Measurements from ENCODE around the gene RPL22.

RPL22 gene

GRCh38 chr1:6136516-6137220 lies 62.7 kb downstream of the RPL22 start:
- Histone ChIP-seq H3K4me2 (ENCODE audit: low read length) (no peak overlapping the region), H3K9ac (ENCODE audit: low read length) (no peak overlapping the region), H3K79me1 (ENCODE audit: low read length) (no peaks in the 10 kb centered on the region), H2AK5ac (ENCODE audit: low read length) (no peak overlapping the region), H3K4ac (ENCODE audit: low read depth, low read length) (no peak overlapping the region), H4K5ac (ENCODE audit: low read length) (no peak overlapping the region), H3K4me3 (ENCODE audit: low read length) (no peak overlapping the region), H3K27ac (ENCODE audit: low read depth, low read length) (no peak overlapping the region), H2BK120ac (ENCODE audit: low read depth, low read length) (no peak overlapping the region), H4K8ac (ENCODE audit: low read depth, low read length) (no peak overlapping the region), H3K27me3 (ENCODE audit: insufficient read depth, low read length, poor library complexity) (no peaks in the 10 kb centered on the region), H3K36me3 (ENCODE audit: control insufficient read depth, insufficient read depth, low read length) (no peaks in the 10 kb centered on the region), H2BK15ac (replicated peaks; ENCODE audit: low read depth) (no peak overlapping the region), H3K4me1 (ENCODE audit: control insufficient read depth, low read depth, low read length) (no peaks in the 10 kb centered on the region), H3K18ac (ENCODE audit: low read length) (no peak overlapping the region), H3K23ac (ENCODE audit: low read length) (no peak overlapping the region), H3K79me2 (ENCODE audit: control insufficient read depth, insufficient read depth, low read length) (no peaks in the 10 kb centered on the region), H2BK5ac (ENCODE audit: low read length) (no peak overlapping the region), H3K56ac (ENCODE audit: low read length) (no peak overlapping the region)
- WGBS (ENCODE audit: extremely low coverage, insufficient coverage, low lambda C conversion rate): no CpG with 5 or more reads among the region's 16 CpGs
- no peak for DNase-seq
